ENCODE data around the gene STARD4.

The STARD4 gene

DNA sequence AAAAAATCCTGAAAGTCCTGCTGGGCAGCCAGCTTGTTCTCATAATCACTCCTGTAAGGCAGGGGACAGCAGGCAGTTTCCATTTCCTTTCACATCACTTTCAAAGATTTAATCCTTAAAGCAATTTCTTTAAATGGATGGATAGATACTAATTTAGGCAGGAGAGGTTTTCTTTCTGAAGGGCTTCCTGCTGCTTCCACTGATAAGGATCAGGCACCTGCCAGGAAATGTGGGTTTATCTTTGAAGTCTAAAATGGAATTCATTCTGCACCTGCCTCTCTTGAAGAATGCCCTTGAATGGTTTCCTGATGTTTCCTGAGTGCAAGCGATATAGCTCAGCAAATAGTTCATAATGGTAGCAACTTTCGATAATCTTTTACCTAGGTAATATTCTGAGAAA lies 64.5 kb downstream of the STARD4 start:
- H3K4me3 ChIP-seq (replicated peaks; ENCODE audit: low read depth, low read length) = no peak overlapping the region
- no peak for DNase-seq (ENCODE audit: extremely low read depth, low read depth)
- TF ChIP-seq, protein P1, sequence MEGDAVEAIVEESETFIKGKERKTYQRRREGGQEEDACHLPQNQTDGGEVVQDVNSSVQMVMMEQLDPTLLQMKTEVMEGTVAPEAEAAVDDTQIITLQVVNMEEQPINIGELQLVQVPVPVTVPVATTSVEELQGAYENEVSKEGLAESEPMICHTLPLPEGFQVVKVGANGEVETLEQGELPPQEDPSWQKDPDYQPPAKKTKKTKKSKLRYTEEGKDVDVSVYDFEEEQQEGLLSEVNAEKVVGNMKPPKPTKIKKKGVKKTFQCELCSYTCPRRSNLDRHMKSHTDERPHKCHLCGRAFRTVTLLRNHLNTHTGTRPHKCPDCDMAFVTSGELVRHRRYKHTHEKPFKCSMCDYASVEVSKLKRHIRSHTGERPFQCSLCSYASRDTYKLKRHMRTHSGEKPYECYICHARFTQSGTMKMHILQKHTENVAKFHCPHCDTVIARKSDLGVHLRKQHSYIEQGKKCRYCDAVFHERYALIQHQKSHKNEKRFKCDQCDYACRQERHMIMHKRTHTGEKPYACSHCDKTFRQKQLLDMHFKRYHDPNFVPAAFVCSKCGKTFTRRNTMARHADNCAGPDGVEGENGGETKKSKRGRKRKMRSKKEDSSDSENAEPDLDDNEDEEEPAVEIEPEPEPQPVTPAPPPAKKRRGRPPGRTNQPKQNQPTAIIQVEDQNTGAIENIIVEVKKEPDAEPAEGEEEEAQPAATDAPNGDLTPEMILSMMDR (IDR thresholded peaks at IDR 0.05; ENCODE audit: low read depth, low read length, missing control alignments) = no peak

DNA sequence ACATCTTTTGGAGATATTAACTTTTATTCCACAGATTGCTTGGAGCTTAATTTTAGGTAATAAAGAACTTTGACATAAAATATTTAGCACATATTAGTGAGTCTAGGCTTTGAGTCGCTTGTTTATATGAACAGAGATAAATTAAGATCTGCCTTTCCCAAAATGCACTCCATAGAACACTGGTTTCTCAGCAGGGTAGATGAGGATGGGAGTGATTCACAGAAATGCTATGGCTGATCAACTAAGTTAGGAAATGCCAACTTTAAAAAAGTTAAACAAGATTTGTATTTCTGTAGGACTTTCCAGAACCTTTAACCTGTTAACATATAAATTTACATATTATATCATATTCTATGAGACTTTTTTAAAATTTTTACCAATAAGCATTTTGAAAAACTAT lies 65.2 kb downstream of the STARD4 start:
- no peak overlapping the region for H3K4me3 ChIP-seq (replicated peaks; ENCODE audit: low read depth, low read length)
- TF ChIP-seq, protein P1 (IDR thresholded peaks at IDR 0.05; ENCODE audit: low read depth, low read length, missing control alignments) = no peak
- no peak for DNase-seq (ENCODE audit: extremely low read depth, low read depth)

Measured in HFF-Myc (cell line).